ENCODE measurements around the gene KIT.

Gene KIT

GRCh38 chr4:54661686-54662085 is 3.9 kb downstream of the KIT start:
- no peak for DNase-seq

GRCh38 chr4:54662123-54662522 is 4.4 kb downstream of the KIT start:
- DNase-seq = no peak

GRCh38 chr4:54662901-54663585 is 5.3 kb downstream of the KIT start:
- DNase-seq = no peak

DNA sequence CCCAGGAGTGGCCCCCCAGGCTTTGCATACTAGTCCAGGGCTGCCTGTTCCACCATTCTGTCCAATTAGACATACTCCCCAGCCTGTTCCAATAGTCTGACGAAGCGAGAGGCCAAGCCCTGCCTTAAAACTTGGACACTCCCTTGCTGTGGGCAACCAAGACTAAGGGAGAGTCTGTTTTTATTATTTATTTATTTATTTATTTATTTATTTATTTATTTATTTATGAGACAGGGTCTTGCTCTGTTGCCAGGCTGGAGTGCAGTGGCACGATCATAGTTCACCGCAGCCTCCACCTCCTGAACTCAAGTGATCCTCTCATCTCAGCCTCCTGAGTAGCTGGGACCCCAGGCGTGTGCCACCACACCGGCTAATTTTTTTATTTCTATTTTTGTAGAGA is 6.6 kb downstream of the KIT start:
- no peak for DNase-seq

- DNase-seq = no peak
Observed at GRCh38 chr4:54668014-54668611, 10.4 kb downstream of the KIT start.

DNA sequence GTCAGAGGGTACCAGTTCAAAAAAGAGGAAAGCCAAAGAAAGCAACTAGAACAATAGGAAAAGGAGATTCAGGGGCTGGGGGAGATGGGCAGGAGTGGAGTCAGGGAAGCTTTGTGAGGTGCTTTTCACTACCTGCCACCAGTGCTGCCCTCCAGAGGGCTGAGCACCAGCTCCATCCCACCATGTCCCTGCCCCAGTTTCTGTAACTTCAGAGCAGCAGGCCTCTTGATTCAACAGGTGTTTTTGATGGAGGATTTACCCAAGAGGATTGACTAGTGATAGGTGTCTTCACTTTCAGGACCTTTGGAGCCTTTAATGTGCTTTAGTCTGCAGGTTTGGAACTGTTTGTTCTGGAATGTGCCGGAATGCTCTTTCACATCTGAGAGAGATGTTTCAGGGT is 12.1 kb downstream of the KIT start:
- DNase-seq = no peak

DNA sequence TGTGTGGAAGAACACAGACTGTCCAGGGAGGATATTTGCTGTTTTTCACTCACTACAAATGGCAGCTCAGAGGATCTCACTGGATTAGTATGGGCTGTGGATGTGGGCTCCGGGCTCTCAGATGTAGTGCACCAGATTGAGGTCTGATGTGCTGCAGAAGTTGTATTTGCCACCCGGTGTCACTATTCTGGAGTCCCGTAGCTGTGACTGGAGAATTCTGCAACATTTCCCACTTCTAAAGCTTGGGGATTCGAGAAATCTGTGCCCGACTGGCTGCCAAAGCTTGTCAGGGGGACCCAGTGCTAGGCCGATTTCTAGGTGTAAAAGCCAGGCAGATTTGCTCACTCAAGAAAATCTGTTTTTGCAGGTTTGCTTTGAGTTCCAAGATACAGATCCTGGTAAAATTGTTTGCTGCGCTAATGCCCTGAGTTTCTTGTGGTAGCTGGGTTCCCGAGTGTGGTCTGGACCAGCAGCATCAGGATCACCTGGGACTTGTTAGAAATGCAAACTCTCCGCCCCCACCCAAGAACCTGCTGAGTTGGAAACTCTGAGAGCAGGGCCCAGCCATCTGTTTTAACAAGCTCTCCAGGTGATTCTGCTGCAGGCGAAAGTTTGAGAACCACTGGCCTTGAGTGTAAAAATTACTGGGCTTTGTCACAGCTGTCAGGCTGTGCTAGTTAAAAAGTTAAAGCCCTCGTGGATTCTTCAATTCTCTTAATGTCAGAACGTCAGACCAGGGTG is 18.1 kb downstream of the KIT start:
- no peak for DNase-seq

GRCh38 chr4:54676658-54677057 is 18.9 kb downstream of the KIT start:
- no peak for DNase-seq

DNA sequence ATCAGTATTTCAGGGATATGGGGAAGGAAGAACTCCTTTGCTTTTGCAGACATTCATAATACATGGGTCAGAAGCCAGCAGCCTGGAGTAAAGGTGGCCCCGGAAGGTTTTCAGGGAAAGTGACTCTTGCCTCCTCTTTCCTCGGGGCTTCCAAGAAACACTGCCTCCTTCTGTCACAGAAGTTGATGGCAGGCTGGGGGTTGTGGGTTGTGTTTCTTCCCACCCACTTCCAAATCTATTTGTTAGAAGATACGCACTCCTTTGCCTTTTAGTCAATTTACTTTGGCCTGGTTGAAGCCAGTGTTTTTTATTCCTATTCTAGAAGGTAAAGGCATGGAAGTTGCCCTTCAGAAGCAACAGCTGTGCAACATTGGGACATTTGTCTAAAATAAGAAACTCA is 19.7 kb downstream of the KIT start:
- no peak for DNase-seq

GRCh38 chr4:54677853-54678650 is 20.3 kb downstream of the KIT start:
- DNase-seq = no peak

DNA sequence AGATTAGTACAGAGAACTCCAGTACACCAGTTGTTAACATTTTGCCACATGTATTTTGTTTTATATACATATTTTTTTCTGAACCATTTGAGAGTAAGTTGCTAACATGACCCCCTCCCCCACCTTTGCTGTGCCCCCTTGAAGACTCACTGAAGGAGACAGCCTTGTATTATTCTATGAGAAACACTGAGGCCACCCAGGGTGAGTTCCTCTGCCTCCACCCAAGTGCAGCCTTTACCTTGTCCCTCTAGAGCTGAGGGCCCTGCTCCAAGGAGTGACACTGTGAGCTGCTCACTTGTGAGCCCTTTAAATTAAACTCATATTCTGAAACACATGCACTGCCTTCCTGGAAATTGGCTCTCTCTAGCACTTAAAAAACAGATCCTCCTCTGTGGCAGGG is 21.1 kb downstream of the KIT start:
- no peak for DNase-seq

DNA sequence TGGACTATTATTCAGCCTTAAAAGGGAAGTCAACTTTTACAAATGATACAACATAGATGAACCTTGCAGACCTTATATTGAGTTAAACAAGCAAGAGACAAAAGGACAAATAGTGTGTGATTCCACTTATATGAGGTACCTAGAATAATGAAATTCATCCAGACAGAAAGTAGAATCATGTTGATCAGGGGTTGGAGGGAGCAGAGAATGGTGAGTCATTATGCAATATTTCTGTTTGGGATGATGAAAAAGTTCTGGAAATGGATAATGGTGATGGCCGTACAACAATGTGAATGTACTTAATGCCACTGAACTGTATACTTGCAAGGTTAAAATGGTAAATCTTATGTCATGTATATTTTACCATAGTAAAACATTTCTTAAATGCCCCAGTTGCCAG is 22.1 kb downstream of the KIT start:
- no peak for DNase-seq

DNA sequence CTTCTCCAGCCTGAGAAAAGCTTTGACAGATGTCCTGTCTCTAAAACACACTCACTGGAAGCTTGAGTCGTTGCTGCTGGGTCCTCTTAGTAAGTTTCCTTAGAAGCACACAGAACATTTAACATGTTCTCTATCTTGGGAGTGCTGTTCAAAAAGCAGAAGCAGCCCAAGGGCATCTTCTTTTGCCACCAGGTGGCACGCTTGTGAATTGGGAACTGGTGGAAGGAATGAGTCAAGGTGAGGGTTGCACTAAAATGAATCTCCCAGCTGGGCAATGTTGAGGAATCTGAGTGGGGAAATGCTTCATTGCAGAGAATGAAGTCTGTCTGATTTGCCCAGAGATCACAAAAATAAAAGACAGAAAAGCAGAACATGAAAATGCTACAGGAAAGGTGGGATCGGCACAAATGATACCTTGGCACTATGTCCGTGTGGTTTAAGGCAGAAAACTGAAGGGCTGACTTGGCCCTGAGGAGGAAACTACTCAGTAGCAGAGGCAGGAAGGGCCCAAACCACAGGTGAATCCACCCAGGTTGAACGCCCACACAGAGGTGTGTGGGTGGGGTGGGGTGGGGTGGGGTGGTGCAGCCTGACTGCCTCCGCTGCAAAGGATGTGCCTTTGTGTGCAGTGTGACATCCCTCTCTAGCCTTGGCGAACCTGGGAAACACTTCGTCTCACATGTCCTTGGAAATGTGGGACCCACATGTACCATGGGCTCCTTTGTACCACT is 26.0 kb downstream of the KIT start:
- DNase-seq = no peak

DNA sequence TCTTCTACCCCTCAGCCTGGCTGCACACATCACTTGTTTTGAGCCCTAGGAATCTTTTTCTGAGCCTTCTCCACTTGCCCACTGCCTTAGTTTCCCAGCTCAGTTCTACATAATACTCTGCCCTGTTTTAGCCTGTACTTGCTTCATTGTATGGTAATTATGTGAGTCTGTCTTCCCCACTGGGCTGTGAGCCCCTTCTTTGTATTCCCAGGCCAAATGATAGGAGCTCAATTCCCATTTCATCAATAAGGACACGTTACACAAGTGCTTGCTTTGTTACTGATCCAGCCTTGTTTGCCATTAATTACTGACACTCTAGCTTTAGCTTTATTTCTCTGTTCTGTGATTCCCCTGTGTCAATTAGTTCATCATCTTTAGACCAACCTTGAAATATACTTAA is 28.1 kb downstream of the KIT start:
- DNase-seq = no peak

- no peak for DNase-seq
Observed at GRCh38 chr4:54687887-54688841, 30.4 kb downstream of the KIT start.

DNA sequence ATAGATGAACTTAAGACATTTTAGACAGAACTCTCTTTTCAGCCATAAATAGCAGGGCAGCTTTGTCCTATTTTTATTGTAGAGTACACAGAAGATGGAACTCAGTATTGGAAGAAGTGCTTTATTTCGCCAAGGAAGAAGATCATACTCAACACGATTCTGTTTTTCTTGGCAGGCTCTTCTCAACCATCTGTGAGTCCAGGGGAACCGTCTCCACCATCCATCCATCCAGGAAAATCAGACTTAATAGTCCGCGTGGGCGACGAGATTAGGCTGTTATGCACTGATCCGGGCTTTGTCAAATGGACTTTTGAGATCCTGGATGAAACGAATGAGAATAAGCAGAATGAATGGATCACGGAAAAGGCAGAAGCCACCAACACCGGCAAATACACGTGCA is 37.6 kb downstream of the KIT start:
- no peak for DNase-seq

DNA sequence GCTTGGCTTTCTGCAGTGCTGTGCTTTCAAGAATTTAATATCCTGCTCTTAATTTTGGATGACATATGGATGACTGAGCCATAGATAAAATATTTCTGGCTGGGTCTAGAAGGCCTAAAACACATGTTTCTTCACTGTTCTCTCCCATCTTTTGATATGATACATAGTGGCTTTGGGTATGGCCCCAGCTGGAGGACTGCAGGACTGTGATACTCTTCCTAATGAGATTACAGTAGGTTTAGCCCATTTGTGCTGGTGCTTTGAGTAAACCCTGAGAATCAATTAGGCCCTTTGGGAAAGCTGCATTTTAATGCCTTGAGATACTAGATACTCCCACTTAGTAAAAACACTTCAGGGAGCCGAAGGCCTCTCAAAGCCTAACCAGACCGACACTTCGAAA is 38.0 kb downstream of the KIT start:
- no peak for DNase-seq

GRCh38 chr4:54696649-54697048 is 38.9 kb downstream of the KIT start:
- no peak for DNase-seq

DNA sequence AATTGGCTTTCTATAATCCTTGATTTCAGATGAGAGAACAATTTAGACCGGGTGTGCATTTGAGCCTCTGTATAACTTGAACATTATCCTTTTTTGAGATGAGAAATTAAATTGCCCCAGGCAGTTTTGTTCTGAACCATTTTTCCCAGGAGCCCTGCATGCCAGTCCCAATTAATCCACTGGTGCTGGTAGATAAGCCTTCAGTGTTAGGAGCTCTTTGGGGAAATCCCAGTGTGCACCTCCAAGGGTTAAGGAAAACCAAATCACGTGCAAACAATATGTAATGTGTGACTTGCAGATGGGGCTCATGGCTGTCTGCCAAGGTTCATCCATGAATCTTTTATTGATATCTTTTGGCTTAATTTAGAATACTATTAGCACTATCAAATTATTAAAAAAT is 43.2 kb downstream of the KIT start:
- DNase-seq = no peak

- DNase-seq = no peak
Observed at GRCh38 chr4:54703182-54703581, 45.4 kb downstream of the KIT start.

DNA sequence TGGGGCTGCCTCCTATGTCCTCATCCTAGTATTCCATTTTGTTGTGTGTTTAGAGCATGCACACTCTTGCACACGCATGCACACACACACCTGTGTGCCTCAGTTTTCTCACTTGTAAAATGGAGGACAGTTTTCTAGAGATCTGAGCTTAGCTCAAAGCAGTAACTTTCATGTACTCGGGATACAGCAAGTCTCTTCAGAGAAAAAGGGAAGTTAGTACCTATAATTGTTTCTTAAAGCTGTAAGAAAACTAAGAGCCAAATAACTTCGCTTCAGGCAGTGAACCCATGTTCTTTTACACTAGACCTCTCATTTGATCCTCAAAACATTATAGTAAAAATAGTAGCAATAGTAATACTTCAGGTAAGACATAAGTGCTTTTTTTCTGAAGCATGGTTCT is 49.6 kb downstream of the KIT start:
- no peak for DNase-seq

All from NCI-H1092 treated with DMSO at 0.1 percent for 48 hours (cell line).